ENCODE data around the gene PRUNE2.

GRCh38 chr9:76904661-76905457, 1.1 kb downstream of the PRUNE2 start:
- no peak for TF ChIP-seq CTCF (IDR thresholded peaks at IDR 0.05)
- TF ChIP-seq POLR2AphosphoS5 (IDR thresholded peaks at IDR 0.05), result peak in 1 of 2 donors; percentile 4
